ENCODE results near the gene KCNQ5.

GRCh38 chr6:72703093-72703492 lies 81.2 kb downstream of the KCNQ5 start:
- no peak for TF ChIP-seq CTCF (optimal IDR thresholded peaks at IDR 0.05 in 1 of 3, IDR thresholded peaks at IDR 0.05 in 1 of 3, conservative IDR thresholded peaks at IDR 0.05 in 1 of 3; ENCODE audit: extremely low read depth in 1 of 3, insufficient read depth in 2 of 3, low read length in 3 of 3)
- TF ChIP-seq EZH2 (IDR thresholded peaks at IDR 0.05; ENCODE audit: low read length) = no peak

Measured in keratinocyte (primary cell).